NCI-H2081 treated with DMSO at 0.1 percent for 48 hours (cell line): ENCODE results near the gene IL1RAPL2.

Source experiments
- DNase-seq: peaks from one replicate; lab custom pipeline; 2025; lab: John Stamatoyannopoulos, UW

Gene IL1RAPL2

DNA sequence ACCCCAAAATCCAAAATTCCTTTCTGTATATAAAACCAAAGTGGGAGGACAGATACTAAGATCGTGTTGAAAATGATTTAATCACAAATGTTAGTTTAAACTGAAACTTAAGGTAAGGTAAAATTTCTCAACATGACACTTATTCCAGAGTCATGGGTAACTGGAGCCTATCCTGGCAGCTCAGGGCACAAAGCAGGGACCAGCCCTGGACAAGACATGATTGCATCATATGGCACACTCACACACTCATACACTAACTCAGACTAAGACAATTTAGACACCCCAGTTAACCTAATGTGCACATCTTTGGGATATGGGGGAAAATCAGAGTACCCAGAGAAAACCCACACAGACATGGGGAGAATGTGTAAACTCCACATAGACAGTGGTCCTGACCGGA, 898.6 kb downstream of the IL1RAPL2 start:
- DNase-seq = no peak

DNA sequence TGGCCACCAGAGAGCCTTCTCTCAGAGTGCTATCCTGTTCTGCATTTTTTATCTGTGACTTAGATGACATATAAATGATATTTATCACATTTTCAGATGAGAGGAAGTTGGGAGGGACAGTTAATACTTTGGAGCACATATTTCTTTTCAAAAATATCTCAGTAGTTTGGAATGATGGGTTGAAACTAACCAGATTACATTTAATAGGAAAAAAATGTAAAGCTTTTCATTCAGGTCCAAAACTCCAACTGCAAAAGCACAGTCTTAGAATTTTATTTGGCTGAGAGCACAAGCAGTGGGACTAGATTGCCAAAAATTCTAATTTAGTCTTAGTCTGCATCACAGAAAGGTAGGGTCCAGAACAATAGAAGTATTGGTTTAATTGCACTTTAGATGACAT, 902.7 kb downstream of the IL1RAPL2 start:
- DNase-seq = no peak

GRCh38 chrX:105471597-105471996, 905.6 kb downstream of the IL1RAPL2 start:
- DNase-seq = no peak

DNA sequence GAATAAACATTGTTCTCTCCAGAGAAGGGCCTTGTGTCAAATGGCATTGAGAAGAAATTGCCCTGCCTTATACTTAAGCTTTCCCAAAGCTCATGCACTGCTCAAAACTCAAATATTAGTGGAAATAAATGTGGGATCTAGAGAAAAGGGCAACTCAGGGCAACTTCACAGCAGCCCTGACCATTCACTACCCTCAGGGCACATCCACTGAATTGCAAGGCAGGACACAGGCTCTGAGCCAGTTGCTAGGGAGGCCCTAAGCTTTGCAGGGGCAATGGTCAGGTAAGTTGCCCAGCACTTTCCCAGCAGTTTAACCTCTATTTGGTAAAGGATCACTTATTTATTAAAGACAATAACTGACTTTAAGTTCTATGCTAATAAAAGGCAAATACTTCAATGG, 909.8 kb downstream of the IL1RAPL2 start:
- DNase-seq = no peak

DNA sequence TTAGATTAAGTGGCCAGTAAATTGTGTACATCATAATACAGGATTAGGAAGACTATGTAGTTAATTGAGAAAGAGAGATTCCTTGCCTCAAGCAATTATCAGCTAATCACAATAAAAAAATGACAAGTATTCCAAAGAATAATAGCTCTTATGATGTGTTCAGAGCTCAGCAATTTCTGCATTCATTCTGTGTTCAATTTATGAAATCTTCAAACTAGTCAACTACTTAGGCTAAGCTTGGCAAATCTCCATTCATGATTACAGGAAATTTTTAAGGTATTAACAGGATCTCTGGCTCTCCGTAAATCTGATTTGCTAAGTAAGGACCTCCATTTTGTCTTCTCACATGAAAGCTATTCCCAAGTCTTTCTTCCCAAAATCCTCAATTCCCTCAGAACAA, 911.4 kb downstream of the IL1RAPL2 start:
- DNase-seq = no peak

- no peak for DNase-seq
These were observed 914.8 kb downstream of the IL1RAPL2 start for GRCh38 chrX:105480646-105481310.

GRCh38 chrX:105483011-105483410, 917.0 kb downstream of the IL1RAPL2 start:
- DNase-seq = no peak

- no peak for DNase-seq
These were observed 922.7 kb downstream of the IL1RAPL2 start for GRCh38 chrX:105488716-105489115.

DNA sequence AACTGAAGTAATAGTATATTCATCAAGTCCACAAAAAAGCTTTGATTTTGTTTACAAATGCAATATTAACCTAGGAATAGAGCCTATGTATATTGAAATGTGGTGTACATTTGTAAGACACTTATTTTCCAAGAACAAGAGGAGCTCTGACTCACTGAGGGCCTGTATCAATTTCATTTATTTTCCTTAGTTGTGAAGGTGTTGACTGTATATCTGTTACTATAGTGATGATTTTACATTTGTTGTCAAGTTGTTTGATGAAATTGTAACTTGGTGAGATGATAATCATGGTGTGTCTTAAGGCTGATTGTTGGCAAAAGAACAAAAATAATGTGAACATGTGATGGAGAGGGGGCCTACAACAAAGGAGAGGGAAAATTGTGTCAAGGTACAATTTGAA, 929.4 kb downstream of the IL1RAPL2 start:
- no peak for DNase-seq

DNA sequence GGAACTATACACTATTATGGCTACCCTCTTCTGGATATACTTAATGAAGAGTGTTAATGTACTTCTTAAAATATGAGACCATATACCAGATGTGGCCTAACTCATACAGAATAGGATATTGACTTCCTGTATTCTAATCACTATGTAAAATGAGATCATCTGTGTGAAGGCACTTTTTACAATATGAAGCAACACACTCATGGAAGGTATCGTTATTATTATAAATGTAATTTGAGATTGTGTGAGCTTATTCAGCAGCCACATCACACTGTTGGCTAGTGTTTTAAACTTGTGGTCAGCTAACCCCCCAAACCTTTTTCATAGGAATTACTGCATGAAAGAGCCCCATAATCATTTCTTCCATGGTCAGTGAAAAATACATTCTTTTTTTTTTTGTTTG, 936.3 kb downstream of the IL1RAPL2 start:
- no peak for DNase-seq

GRCh38 chrX:105515561-105515960, 949.6 kb downstream of the IL1RAPL2 start:
- no peak for DNase-seq

GRCh38 chrX:105526431-105526830, 960.4 kb downstream of the IL1RAPL2 start:
- no peak for DNase-seq

- no peak for DNase-seq
These were observed 961.8 kb downstream of the IL1RAPL2 start for GRCh38 chrX:105527759-105528158.

DNA sequence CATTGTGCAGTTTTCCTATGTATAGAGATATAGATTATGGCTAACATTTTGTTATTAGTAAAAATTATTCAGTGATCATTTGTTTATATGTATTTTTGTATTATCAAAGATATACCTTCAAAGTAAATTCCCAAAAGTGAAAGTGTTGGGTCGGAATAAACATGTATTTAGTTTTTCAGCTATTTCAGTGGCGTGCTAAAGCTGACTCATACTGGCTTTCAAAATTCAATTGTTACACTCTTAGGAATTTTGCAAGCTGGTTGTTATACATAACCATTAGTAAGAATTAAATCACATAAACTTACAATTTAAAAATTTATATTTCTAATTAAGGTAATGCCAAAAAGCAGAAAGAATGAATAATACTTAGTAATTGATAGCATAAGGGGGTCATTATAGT, 968.0 kb downstream of the IL1RAPL2 start:
- DNase-seq = no peak

GRCh38 chrX:105543283-105543682, 977.3 kb downstream of the IL1RAPL2 start:
- DNase-seq = no peak

GRCh38 chrX:105550043-105550663, 984.2 kb downstream of the IL1RAPL2 start:
- DNase-seq = no peak

DNA sequence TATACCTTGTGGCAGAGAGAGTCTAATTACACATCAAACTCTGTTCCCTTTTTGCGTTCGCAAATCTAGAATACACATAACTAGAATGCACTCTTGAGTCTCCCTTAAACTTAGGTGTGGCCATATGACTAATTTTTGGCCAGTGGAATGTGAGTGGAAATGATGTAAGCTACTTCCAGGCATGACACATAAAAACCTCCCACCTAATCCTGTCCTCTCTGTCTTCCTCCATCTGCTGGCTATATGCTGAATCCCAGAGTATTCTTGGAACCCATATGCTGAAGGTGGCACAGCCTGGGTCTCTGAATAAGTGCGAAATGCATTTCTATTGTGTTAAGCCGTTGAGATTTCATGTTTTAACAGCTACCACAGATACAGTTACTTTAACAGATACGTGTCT, 986.4 kb downstream of the IL1RAPL2 start:
- DNase-seq = no peak

DNA sequence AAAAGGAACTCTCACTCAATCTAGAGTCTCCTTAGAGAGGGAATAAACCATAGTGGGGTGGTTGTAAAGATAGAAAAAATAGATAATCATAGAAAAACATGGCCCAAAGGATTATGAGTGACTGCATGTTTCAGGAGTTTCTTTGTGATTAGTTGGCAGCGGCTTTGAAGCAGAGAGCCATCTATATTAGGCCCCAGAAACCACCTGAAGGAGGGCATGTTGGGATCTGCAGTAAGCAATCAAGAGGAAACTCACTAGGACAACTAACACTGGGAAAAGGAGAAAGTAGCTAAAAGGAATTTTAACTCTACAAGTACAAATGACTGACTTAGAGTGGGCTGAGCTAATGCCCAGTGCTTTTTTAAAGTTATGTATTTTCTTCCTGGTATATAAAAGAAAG, 987.1 kb downstream of the IL1RAPL2 start:
- DNase-seq = no peak

DNA sequence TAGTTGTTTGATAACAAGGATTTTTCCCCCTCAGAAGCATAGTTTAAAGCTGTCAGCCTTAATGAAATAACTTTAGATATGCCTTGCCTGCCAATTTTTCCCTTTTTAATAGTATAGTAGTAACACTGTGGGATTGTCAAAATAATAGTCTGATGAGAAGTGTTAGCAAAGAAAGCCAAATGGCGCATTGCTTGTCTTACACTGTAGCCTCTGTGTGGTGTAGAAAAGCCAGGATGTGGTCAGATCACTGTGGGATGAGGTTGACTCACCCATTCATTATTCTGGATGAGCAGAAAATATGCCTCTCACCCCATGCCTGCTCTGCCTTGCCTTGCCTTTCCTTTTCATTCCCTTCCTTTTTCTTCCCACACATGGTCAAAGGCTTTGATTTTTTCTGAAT, 998.5 kb downstream of the IL1RAPL2 start:
- DNase-seq = no peak

DNA sequence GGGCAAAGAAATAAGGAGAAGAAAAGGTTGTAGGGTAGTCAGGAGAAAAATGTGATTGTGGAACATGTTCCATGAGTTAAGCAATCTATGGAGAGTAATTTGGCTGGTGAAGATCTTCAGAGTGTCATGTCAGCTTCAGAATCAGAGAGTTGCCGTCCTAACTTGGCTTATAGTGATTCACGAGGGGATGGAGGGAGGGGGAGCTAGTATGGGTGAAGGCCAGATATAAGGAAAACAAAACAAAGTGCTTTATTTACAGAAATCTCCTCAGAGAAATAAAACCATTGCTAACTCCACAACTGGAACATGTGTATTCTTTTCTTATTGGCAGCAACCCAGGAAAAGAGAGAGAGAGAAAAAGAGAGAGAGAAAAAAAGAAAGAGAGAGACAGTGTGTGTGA, 999.9 kb downstream of the IL1RAPL2 start:
- DNase-seq = no peak

- DNase-seq = no peak
These were observed 1001.1 kb downstream of the IL1RAPL2 start for GRCh38 chrX:105567082-105567481.

- DNase-seq = no peak
These were observed 1042.7 kb downstream of the IL1RAPL2 start for GRCh38 chrX:105608745-105609144.

DNA sequence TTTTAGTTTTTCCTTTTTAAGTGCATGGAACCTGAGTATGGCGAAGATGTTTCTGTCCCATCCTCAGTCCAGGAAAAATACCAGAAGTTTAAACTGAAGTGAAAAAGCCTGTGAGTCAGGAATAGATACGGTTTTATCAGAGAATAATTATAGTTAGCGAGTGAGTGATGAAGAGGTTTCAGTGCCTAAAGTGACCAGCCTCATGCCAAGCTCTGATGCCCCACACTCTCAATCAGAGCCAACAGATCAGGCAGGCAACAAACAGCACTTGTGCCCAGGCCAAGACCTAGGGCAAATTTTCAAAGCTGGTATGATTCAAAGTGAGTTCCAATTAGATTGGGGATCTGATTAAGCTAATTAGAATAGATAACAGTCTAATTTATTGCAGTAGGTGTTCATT, 1043.5 kb downstream of the IL1RAPL2 start:
- DNase-seq = no peak

GRCh38 chrX:105610411-105610810, 1044.4 kb downstream of the IL1RAPL2 start:
- DNase-seq = no peak
